Psoas muscle (tissue), 8 donors: ENCODE data around the gene SDF4. TPM values are rescaled to one million over a fixed set of nuclear protein-coding genes. Genes with fewer than 3 reads are reported as not detected.

Experiments
- ATAC-seq, 4 donors: fragments of 200-7000 bp; cut with Tn5 transposase; one replicate each; pipeline ENCODE4 v1.9.1; 2020; ENCODE audit warnings: moderate library complexity in 3 of 4, mild to moderate bottlenecking in 2 of 4
- DNase-seq, 2 donors: peaks; one replicate each; pipeline ENCODE4 v3.0.0-alpha.2; 2020
- H3K27ac ChIP-seq: fragments of 200-600 bp; one replicate; pipeline ENCODE4 v1.8.0; 2022
- H3K27me3 ChIP-seq, 3 donors: fragments of 200-600 bp in 1 of 3; one replicate each; pipeline versions ENCODE4 v1.6.1 to v1.8.0; 2013 to 2022; ENCODE audit warnings: low read length in 2 of 3, mild to moderate bottlenecking in 2 of 3, moderate library complexity in 1 of 3; ENCODE audit not compliant: insufficient read depth in 3 of 3
- H3K36me3 ChIP-seq, 2 donors: fragments of 200-600 bp in 1 of 2; one replicate each; pipeline versions ENCODE4 v1.6.1 to v1.8.0; 2013 to 2022; ENCODE audit warnings: low read depth in 1 of 2, mild to moderate bottlenecking in 1 of 2, moderate library complexity in 1 of 2; ENCODE audit not compliant: insufficient read depth in 1 of 2
- H3K4me1 ChIP-seq: fragments of 200-600 bp; one replicate; pipeline ENCODE4 v1.8.0; 2022
- H3K4me3 ChIP-seq: fragments of 200-600 bp; one replicate; pipeline ENCODE4 v1.8.0; 2022; ENCODE audit warnings: mild to moderate bottlenecking
- H3K9me3 ChIP-seq: fragments of 200-600 bp; one replicate; pipeline ENCODE4 v1.8.0; 2022
- CTCF ChIP-seq: fragments of 200-600 bp; IDR thresholded peaks from one replicate; pipeline ENCODE4 v1.8.0; 2022; ENCODE audit warnings: antibody characterized with exemption
- WGBS, 3 donors: extraction: QIAGEN DNeasy Blood & Tissue Kit; methylation state at CpG; one replicate each; pipeline versions ENCODE4 v1.1.6 to v1.1.7; 2013; 5-methylcytosine and 5-hydroxymethylcytosine counted together
- intact Hi-C, 2 donors: fragments of 100-400 bp; cut with DNase I; formaldehyde crosslinking; loops; one replicate each; pipeline versions ENCODE4 v1.11.0 to v1.14.2; 2022
- polyA plus RNA-seq, 3 donors: library from polyadenylated mRNA; stranded (reverse); fragments of 200-250 nt; gene quantifications; one replicate each; pipeline ENCODE4 v1.2.3, GENCODE V29; 2013
- total RNA-seq, 4 donors: library from RNA; stranded (reverse); fragmentation: NEBNext Ultra II Directional in 2 of 4; extraction: Animal tissue kit (Norgen Biotek cat#: 25700) in 2 of 4; gene quantifications; one replicate each; pipeline versions ENCODE4 v1.2.1 to v1.2.4, GENCODE V29; 2021 to 2023
- donor health status: healthy with polysubstance abuse.
- donor health status: DM: no; HTN: no; CAD: no; lungs with moderate emphysema.
- donor health status: Bipolar disorder and iron deficiency.
- donor health status: healthy.
- donor health status: DM: yes; HTN: yes; CAD: no.
- donor health status: DM: no; HTN: no; CAD: no.
- donor health status: DM: no; HTN: no; CAD: no.
- donor health status: DM: yes; HTN: yes; CAD: no.

Gene SDF4
- total and polyA plus RNA-seq, 7 donors, result 67.5 to 129 (median 85.9) TPM

- intact Hi-C loops, result no loop called here
- Histone ChIP-seq H3K4me3 (no peak overlapping the region), H3K27ac (peak overlapping the region; percentile 30), H3K9me3 (no peaks in the 10 kb centered on the region), H3K4me1 (peaks cover 18% of the 10 kb centered on the region), H3K36me3 (peaks cover 7 to 67% of the 10 kb centered on the region in 2 donors), H3K27me3 (no peaks in the 10 kb centered on the region)
- TF ChIP-seq CTCF, result no peak
- peak in 3 of 4 donors; percentile 33 to 48 (median 40) for ATAC-seq
- no peak for DNase-seq
- 49 to 57% (median 52%) methylated on average over 18 of the region's 18 CpGs for WGBS, 3 donors
Measured at GRCh38 chr1:1225913-1226312, 5.9 kb downstream of the SDF4 start.

GRCh38 chr1:1225238-1225845 lies 6.5 kb downstream of the SDF4 start:
- intact Hi-C loops, result no loop called here
- ATAC-seq, result peak in 3 of 4 donors; percentile 22 to 45 (median 23)
- H3K36me3 ChIP-seq, result peaks cover 7 to 73% of the 10 kb centered on the region in 2 donors
- H3K9me3 ChIP-seq, result no peaks in the 10 kb centered on the region
- WGBS, 3 donors, result 80 to 84% (median 82%) methylated on average over 34 of the region's 34 CpGs
- H3K27ac ChIP-seq, result no peak overlapping the region
- DNase-seq, result no peak
- H3K4me3 ChIP-seq, result no peak overlapping the region
- H3K4me1 ChIP-seq, result peaks cover 14% of the 10 kb centered on the region
- no peaks in the 10 kb centered on the region for H3K27me3 ChIP-seq
- TF ChIP-seq CTCF, result no peak

GRCh38 chr1:1223891-1224290 lies 7.9 kb downstream of the SDF4 start:
- 89 to 94% (median 90%) methylated on average over 20 to 21 of the region's 21 CpGs for WGBS, 3 donors
- no peak overlapping the region for H3K27ac ChIP-seq
- DNase-seq (no peak), ATAC-seq (no peak)
- H3K9me3 ChIP-seq, result no peaks in the 10 kb centered on the region
- no peak for TF ChIP-seq CTCF
- H3K36me3 ChIP-seq, result peaks cover 7 to 77% of the 10 kb centered on the region in 2 donors
- no peaks in the 10 kb centered on the region for H3K27me3 ChIP-seq
- peaks cover 2% of the 10 kb centered on the region for H3K4me1 ChIP-seq
- no peak overlapping the region for H3K4me3 ChIP-seq
- intact Hi-C loops, result no loop called here

GRCh38 chr1:1223321-1223720 lies 8.5 kb downstream of the SDF4 start:
- no peak for TF ChIP-seq CTCF
- Histone ChIP-seq H3K36me3 (peaks cover 4 to 77% of the 10 kb centered on the region in 2 donors), H3K4me1 (peaks cover 2% of the 10 kb centered on the region), H3K27ac (no peak overlapping the region), H3K4me3 (no peak overlapping the region), H3K9me3 (no peaks in the 10 kb centered on the region), H3K27me3 (no peaks in the 10 kb centered on the region)
- intact Hi-C loops, result no loop called here
- DNase-seq (no peak), ATAC-seq (no peak)
- WGBS, 3 donors, result 93 to 94% (median 93%) methylated on average over 15 of the region's 15 CpGs
